AG04449 (cell line): ENCODE results near the gene PDE4D.

Experiments used
- CTCF ChIA-PET: fragments of 350-600 bp; formaldehyde crosslinking; extraction: SDS; loops from one replicate; lab custom pipeline; 2021; ENCODE audit warnings: antibody characterized with exemption; lab: Yijun Ruan, JAX
- POLR2A ChIA-PET: fragments of 400-600, 350-600 bp; formaldehyde crosslinking; extraction: SDS; loops from one replicate; lab custom pipeline; 2020; ENCODE audit warnings: antibody characterized with exemption, inconsistent platforms; lab: Yijun Ruan, JAX
- DNase-seq: peaks from one replicate; pipeline ENCODE4 v3.0.0-alpha.2; 2010; ENCODE audit warnings: low read depth, low spot score
- H3K4me3 ChIP-seq: 2 replicates; pipeline ENCODE4 v1.5.1; 2011; ENCODE audit warnings: low read depth, mild to moderate bottlenecking, control low read depth, low read length
- TF ChIP-seq, protein P1 (sequence below): IDR thresholded peaks from one replicate; pipeline ENCODE4 v1.5.1; 2011; ENCODE audit warnings: mild to moderate bottlenecking, moderate library complexity, low read length, control low read depth, inconsistent platforms; ENCODE audit not compliant: insufficient read depth; ENCODE audit errors: missing control alignments

Gene PDE4D

DNA sequence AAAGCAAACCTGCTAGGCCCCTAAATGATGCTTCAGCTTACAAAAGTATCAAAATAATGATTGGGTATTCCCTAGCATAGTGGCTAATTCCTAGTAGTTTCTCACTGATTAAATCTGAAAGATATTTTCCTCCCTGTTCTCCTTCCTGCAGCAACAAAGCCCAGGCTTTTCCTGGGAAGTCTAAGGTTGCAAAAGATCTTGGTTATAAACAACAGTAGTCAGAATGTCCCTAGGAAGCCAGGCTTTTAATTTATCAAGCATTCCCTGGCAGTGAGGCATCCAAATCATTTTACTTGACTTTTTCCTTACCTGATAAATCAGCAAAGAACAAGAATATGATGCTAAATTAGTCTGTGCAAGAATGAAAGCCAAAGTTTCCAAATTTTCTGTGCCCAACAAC, 272.0 kb downstream of the PDE4D start:
- no peak for DNase-seq
- H3K4me3 ChIP-seq = no peak overlapping the region
- ChIA-PET CTCF (interaction anchor here (1.4 kb wide), 1 partner anchor 39 kb away, joined by 4 read pairs; no protein-coding TSS in a partner anchor), POLR2A (no interaction called here)
- TF ChIP-seq, protein P1, sequence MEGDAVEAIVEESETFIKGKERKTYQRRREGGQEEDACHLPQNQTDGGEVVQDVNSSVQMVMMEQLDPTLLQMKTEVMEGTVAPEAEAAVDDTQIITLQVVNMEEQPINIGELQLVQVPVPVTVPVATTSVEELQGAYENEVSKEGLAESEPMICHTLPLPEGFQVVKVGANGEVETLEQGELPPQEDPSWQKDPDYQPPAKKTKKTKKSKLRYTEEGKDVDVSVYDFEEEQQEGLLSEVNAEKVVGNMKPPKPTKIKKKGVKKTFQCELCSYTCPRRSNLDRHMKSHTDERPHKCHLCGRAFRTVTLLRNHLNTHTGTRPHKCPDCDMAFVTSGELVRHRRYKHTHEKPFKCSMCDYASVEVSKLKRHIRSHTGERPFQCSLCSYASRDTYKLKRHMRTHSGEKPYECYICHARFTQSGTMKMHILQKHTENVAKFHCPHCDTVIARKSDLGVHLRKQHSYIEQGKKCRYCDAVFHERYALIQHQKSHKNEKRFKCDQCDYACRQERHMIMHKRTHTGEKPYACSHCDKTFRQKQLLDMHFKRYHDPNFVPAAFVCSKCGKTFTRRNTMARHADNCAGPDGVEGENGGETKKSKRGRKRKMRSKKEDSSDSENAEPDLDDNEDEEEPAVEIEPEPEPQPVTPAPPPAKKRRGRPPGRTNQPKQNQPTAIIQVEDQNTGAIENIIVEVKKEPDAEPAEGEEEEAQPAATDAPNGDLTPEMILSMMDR = no peak

DNA sequence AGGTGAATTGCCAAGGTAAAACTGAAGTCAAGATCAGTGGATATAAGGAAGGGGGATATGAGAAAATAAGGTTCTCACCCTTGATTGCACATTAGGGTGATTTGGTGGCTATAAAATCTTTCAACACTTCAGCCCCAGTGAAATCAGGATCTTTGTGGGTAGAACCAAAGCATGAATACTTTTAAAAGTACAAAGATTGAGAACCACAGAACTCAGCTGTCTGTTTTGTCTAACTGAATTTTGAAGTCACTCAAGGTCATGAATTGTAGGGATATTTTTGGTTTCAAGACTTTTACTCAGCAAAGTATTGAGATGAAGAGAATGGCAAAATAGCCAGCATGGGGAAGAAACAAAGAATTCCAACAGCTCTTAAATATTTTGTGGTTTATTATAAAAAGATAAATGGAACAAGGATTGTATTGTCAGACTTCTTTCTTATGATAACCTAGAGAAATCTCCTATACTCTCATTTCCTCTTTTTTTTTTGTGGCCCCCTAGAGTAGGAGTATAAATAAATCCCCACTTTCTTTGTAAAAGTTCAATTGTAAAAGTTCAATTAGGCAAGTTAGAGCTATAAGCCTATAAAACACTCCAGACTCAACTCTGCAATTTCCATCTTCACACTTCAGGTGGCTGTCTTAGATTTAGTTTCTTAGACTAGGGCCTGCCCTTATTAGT, 272.9 kb downstream of the PDE4D start:
- ChIA-PET CTCF (interaction anchor here (1.4 kb wide), 1 partner anchor 40 kb away, joined by 4 read pairs; no protein-coding TSS in a partner anchor), POLR2A (no interaction called here)
- H3K4me3 ChIP-seq = no peak overlapping the region
- TF ChIP-seq, protein P1 = no peak
- peak; percentile 12 for DNase-seq

DNA sequence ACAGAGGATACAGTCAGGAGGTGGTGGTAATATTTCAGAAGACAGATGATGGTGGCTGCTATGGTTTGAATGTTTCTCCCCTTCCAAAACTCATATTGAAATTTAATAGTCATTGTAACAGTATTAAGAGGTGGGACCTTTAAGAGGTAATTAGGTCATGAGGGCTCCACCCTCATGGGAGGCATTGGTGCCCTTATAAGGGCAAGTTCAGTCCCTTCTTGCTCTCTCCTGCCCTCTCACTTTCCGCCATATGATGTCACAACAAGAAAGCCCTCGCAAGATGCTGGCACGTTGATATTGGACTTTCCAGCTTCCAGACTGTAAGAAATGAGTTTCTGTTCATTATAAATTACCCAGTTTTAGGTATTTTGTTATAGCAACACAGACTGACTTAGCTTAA, 274.9 kb downstream of the PDE4D start:
- CTCF ChIA-PET = no interaction called here
- no peak for DNase-seq
- no peak overlapping the region for H3K4me3 ChIP-seq
- POLR2A ChIA-PET = no interaction called here
- TF ChIP-seq, protein P1 = no peak

DNA sequence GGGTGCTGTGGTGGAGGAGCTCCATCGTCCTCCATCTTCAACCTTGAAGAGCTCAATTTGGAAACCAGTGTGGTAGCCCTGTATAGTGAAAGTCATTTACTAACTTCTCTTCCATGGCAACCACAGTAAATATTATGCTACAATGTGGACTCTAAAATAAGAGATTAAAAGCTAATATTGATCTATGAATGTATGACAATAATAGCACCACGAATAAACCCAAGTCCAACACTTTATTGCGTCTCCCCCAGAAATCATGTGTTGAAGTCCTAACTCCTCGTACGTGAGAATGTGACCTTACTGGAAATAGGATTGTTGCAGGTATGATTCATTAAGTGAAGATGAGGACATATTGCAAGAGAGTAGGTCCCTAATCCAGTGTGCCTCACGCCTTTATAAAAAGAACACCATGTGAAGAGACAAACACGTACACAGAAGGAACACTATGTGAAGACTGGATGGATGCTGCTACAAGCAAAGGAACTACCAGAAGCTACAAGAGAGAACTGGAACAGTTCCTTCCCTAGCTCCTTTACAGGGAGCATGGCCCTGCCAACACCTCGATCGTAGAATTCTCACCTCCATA, 276.2 kb downstream of the PDE4D start:
- CTCF ChIA-PET = interaction anchor here (0.6 to 1.1 kb wide), 3 partner anchors 25 to 55 kb away, joined by 3 read pairs; no protein-coding TSS in a partner anchor
- H3K4me3 ChIP-seq = no peak overlapping the region
- DNase-seq = no peak
- TF ChIP-seq, protein P1 = no peak
- POLR2A ChIA-PET = no interaction called here

DNA sequence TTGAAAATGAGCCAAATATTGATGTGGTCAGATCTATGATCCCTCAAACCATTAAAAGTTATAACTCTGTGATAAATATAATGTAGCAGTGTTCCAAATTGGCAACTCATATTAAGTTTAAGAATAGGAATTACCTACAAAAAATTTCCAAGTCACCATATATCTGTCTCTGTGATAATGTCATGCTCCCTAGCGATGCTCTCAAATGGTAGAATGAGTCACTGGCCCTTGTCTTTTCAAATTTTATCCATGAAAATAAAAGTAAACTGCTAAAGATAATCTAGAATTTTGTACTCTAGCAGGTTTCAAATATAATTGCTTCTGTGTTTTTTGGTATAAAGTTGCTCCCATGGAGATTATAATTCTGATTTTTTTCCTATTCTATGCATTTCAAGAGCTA, 277.1 kb downstream of the PDE4D start:
- DNase-seq = no peak
- TF ChIP-seq, protein P1 = no peak
- no peak overlapping the region for H3K4me3 ChIP-seq
- ChIA-PET CTCF (interaction anchor here (1.1 kb wide), 1 partner anchor 56 kb away, joined by 3 read pairs; no protein-coding TSS in a partner anchor), POLR2A (no interaction called here)

DNA sequence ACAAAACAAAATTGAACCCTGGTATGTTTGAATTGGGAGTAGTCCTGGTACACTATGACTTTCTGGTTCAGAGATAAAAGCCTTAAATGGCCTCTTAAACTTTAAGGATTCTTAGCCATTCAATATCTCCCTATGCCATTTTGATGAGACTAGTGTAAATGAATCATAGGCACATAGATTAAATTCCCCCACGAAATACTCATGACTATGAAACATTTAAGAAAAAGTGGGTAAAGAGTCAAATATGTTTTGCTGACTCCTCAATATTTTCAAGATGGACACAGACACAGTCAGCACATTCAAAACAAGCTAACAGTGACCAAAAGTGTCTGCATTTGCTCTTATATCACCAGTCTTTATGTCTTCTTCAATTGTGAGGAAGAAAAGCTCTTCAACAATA, 278.3 kb downstream of the PDE4D start:
- TF ChIP-seq, protein P1 = no peak
- POLR2A ChIA-PET = no interaction called here
- no peak for DNase-seq
- CTCF ChIA-PET = no interaction called here
- H3K4me3 ChIP-seq = no peak overlapping the region
